ENCODE results near the gene KCNH2. TPM values are rescaled to one million over a fixed set of nuclear protein-coding genes. Genes with fewer than 3 reads are reported as not detected.

The KCNH2 gene
- total and polyA plus RNA-seq, 4 donors, result 0.43 to 2.0 (median 1.3) TPM

GRCh38 chr7:150939052-150939451, 39.1 kb downstream of the KCNH2 start:
- TF ChIP-seq, protein P1, sequence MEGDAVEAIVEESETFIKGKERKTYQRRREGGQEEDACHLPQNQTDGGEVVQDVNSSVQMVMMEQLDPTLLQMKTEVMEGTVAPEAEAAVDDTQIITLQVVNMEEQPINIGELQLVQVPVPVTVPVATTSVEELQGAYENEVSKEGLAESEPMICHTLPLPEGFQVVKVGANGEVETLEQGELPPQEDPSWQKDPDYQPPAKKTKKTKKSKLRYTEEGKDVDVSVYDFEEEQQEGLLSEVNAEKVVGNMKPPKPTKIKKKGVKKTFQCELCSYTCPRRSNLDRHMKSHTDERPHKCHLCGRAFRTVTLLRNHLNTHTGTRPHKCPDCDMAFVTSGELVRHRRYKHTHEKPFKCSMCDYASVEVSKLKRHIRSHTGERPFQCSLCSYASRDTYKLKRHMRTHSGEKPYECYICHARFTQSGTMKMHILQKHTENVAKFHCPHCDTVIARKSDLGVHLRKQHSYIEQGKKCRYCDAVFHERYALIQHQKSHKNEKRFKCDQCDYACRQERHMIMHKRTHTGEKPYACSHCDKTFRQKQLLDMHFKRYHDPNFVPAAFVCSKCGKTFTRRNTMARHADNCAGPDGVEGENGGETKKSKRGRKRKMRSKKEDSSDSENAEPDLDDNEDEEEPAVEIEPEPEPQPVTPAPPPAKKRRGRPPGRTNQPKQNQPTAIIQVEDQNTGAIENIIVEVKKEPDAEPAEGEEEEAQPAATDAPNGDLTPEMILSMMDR (IDR thresholded peaks at IDR 0.05; ENCODE audit: control extremely low read depth, extremely low read depth), result no peak
- Histone ChIP-seq H3K27me3 (ENCODE audit: control insufficient read depth in 3 of 3, insufficient read depth in 3 of 3, low read length in 2 of 3) (peaks cover 0 to 2% (median 0%) of the 10 kb centered on the region in 3 donors), H3K4me1 (ENCODE audit: control insufficient read depth in 5 of 5, insufficient read depth in 5 of 5, low read length in 5 of 5) (peaks cover 0 to 17% (median 0%) of the 10 kb centered on the region in 5 donors), H3K36me3 (ENCODE audit: control insufficient read depth in 4 of 4, insufficient read depth in 4 of 4, low read length in 4 of 4) (no peaks in the 10 kb centered on the region), H3K9ac (ENCODE audit: insufficient read depth in 1 of 2, low read length in 2 of 2) (no peak overlapping the region), H3K27ac (ENCODE audit: low read depth in 1 of 2, low read length in 1 of 2) (no peak overlapping the region), H3K9me3 (ENCODE audit: control insufficient read depth in 4 of 4, insufficient read depth in 3 of 4, low read length in 3 of 4) (no peaks in the 10 kb centered on the region), H3K4me3 (no peak overlapping the region)
- 86 to 95% methylated on average over 2 of the region's 2 CpGs for WGBS, 2 donors
- ATAC-seq (ENCODE audit: insufficient read depth, low FRiP score) (no peak), DNase-seq (no peak)

DNA sequence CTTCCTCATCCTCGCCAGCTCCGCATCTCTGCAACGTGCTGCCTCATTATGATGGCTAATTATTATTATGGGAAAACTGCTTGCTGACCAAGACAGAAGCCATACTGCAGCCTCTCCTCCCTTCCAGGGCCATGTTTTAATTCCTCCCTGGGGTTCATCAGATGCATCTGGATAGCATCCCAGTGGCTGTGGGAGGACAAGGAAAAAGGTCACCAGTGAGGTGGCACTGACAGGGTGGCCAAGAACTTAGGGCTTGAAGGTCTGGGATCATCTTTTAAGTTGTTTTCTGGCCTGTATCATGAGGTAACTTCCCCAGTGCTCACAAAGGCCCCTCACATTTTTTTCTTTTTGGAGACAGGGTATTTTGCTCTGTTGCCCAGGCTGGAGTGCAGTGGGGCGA, 39.6 kb downstream of the KCNH2 start:
- 40 to 57% methylated on average over 4 of the region's 4 CpGs for WGBS, 2 donors
- H3K4me3 ChIP-seq, result no peak overlapping the region
- ATAC-seq (ENCODE audit: insufficient read depth, low FRiP score), result no peak
- no peak overlapping the region for H3K27ac ChIP-seq (ENCODE audit: low read depth in 1 of 2, low read length in 1 of 2)
- DNase-seq, result no peak
- peaks cover 0 to 2% (median 0%) of the 10 kb centered on the region in 3 donors for H3K27me3 ChIP-seq (ENCODE audit: control insufficient read depth in 3 of 3, insufficient read depth in 3 of 3, low read length in 2 of 3)
- no peaks in the 10 kb centered on the region for H3K36me3 ChIP-seq (ENCODE audit: control insufficient read depth in 4 of 4, insufficient read depth in 4 of 4, low read length in 4 of 4)
- H3K9me3 ChIP-seq (ENCODE audit: control insufficient read depth in 4 of 4, insufficient read depth in 3 of 4, low read length in 3 of 4), result no peaks in the 10 kb centered on the region
- TF ChIP-seq, protein P1 (IDR thresholded peaks at IDR 0.05; ENCODE audit: control extremely low read depth, extremely low read depth), result no peak
- peaks cover 0 to 17% (median 0%) of the 10 kb centered on the region in 5 donors for H3K4me1 ChIP-seq (ENCODE audit: control insufficient read depth in 5 of 5, insufficient read depth in 5 of 5, low read length in 5 of 5)
- no peak overlapping the region for H3K9ac ChIP-seq (ENCODE audit: insufficient read depth in 1 of 2, low read length in 2 of 2)

DNA sequence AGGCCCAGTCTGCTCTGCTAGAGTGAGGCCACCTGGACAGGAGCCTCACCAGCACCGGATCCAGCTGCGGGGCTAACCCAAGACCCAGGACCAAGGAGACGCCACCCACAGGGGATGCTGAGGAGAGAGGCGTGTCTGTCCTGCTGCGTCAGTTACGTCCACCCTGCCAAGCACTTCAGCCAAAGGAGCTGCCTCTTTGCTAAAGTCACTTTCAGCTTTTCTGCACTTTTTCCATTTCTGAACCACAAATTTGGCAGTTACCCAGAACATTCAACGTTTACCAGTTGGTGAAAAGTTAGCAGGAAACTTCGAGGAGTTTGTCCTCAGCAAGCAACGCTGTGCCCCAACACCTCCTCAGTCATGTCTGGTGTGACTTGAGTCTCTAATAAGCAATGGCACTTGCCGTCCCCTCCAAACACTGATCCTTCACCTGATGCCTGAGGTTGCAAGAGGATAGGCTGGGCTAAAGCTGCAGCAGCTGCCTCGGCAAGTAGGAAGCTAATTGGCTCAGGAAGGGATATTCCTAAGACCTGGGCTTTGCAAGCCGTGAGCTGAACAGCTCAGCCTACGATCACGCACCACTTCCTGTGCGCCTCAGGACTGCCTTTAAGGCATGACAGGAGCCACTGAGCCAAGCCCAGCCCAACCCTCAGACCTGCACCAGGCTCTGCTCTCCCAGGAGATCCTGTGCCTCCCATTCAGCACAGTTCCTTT, 40.1 kb downstream of the KCNH2 start:
- WGBS, 2 donors, result 6 to 15% methylated on average over 15 of the region's 15 CpGs
- TF ChIP-seq, protein P1 (IDR thresholded peaks at IDR 0.05; ENCODE audit: control extremely low read depth, extremely low read depth), result no peak
- no peak for ATAC-seq (ENCODE audit: insufficient read depth, low FRiP score)
- H3K4me1 ChIP-seq (ENCODE audit: control insufficient read depth in 5 of 5, insufficient read depth in 5 of 5, low read length in 5 of 5), result peaks cover 0 to 17% (median 0%) of the 10 kb centered on the region in 5 donors
- H3K27me3 ChIP-seq (ENCODE audit: control insufficient read depth in 3 of 3, insufficient read depth in 3 of 3, low read length in 2 of 3), result peaks cover 0 to 2% (median 0%) of the 10 kb centered on the region in 3 donors
- no peaks in the 10 kb centered on the region for H3K36me3 ChIP-seq (ENCODE audit: control insufficient read depth in 4 of 4, insufficient read depth in 4 of 4, low read length in 4 of 4)
- peak; percentile 51 to 80 (median 73) for DNase-seq
- H3K4me3 ChIP-seq, result no peak overlapping the region
- no peaks in the 10 kb centered on the region for H3K9me3 ChIP-seq (ENCODE audit: control insufficient read depth in 4 of 4, insufficient read depth in 3 of 4, low read length in 3 of 4)
- H3K27ac ChIP-seq (ENCODE audit: low read depth in 1 of 2, low read length in 1 of 2), result no peak overlapping the region
- no peak overlapping the region for H3K9ac ChIP-seq (ENCODE audit: insufficient read depth in 1 of 2, low read length in 2 of 2)

Measured in lung (tissue), 12 donors.